Measurements from ENCODE around the gene CEP135.
"Not testable (repeated sequence)": the region's sequence is repeated elsewhere in the genome, so short reads cannot be mapped to it uniquely, and the experiment has no call there.

The CEP135 gene

GRCh38 chr4:55948726-55949481 lies at the start of gene CEP135:
TSS of gene CEP135 (plus strand) at chr4:55948945. CDS start at chr4:55952131, 3,186 bp downstream.
- peak; percentile 92 for DNase-seq

GRCh38 chr4:55902677-55903076 lies 46.1 kb upstream of the CEP135 start:
- no peak for DNase-seq

- no peak for DNase-seq
These were observed 45.2 kb upstream of the CEP135 start for GRCh38 chr4:55903577-55903976.

GRCh38 chr4:55904576-55904975 lies 44.2 kb upstream of the CEP135 start:
- no peak for DNase-seq

GRCh38 chr4:55906323-55906722 lies 42.4 kb upstream of the CEP135 start:
- DNase-seq = no peak

- no peak for DNase-seq
These were observed 41.8 kb upstream of the CEP135 start for GRCh38 chr4:55906989-55907388.

GRCh38 chr4:55907469-55907868 lies 41.3 kb upstream of the CEP135 start:
- DNase-seq = no peak

GRCh38 chr4:55910140-55910539 lies 38.6 kb upstream of the CEP135 start:
- no peak for DNase-seq

GRCh38 chr4:55912249-55912648 lies 36.5 kb upstream of the CEP135 start:
- DNase-seq = no peak

GRCh38 chr4:55920571-55920970 lies 28.2 kb upstream of the CEP135 start:
- DNase-seq = no peak

GRCh38 chr4:55921093-55921492 lies 27.7 kb upstream of the CEP135 start:
- no peak for DNase-seq

GRCh38 chr4:55925241-55925640 lies 23.5 kb upstream of the CEP135 start:
- no peak for DNase-seq

- DNase-seq = no peak
These were observed 22.1 kb upstream of the CEP135 start for GRCh38 chr4:55926610-55927009.

- no peak for DNase-seq
These were observed 20.8 kb upstream of the CEP135 start for GRCh38 chr4:55927803-55928437.

- no peak for DNase-seq
These were observed 19.9 kb upstream of the CEP135 start for GRCh38 chr4:55928846-55929245.

- DNase-seq = no peak
These were observed 17.7 kb upstream of the CEP135 start for GRCh38 chr4:55931043-55931442.

GRCh38 chr4:55931833-55932232 lies 16.9 kb upstream of the CEP135 start:
- DNase-seq = no peak

GRCh38 chr4:55932511-55932910 lies 16.2 kb upstream of the CEP135 start:
- DNase-seq = no peak

- DNase-seq = no peak
These were observed 15.1 kb upstream of the CEP135 start for GRCh38 chr4:55933611-55934010.

- DNase-seq = not testable (repeated sequence)
These were observed 12.8 kb upstream of the CEP135 start for GRCh38 chr4:55935907-55936306.

- no peak for DNase-seq
These were observed 10.3 kb upstream of the CEP135 start for GRCh38 chr4:55938481-55938880.

GRCh38 chr4:55939421-55939820 lies 9.3 kb upstream of the CEP135 start:
- no peak for DNase-seq

GRCh38 chr4:55941881-55942396 lies 6.8 kb upstream of the CEP135 start:
- DNase-seq = no peak

- DNase-seq = no peak
These were observed 1.4 kb upstream of the CEP135 start for GRCh38 chr4:55947254-55947882.
